GM18498 (cell line): ENCODE results near the gene INSYN2A.

Experiments
- ATAC-seq: cut with Tn5 transposase; IDR thresholded peaks from one replicate; pipeline ENCODE4 v1.9.1; 2021; ENCODE audit warnings: mild to moderate bottlenecking, moderate library complexity; ENCODE audit not compliant: unreplicated experiment

Gene INSYN2A

DNA sequence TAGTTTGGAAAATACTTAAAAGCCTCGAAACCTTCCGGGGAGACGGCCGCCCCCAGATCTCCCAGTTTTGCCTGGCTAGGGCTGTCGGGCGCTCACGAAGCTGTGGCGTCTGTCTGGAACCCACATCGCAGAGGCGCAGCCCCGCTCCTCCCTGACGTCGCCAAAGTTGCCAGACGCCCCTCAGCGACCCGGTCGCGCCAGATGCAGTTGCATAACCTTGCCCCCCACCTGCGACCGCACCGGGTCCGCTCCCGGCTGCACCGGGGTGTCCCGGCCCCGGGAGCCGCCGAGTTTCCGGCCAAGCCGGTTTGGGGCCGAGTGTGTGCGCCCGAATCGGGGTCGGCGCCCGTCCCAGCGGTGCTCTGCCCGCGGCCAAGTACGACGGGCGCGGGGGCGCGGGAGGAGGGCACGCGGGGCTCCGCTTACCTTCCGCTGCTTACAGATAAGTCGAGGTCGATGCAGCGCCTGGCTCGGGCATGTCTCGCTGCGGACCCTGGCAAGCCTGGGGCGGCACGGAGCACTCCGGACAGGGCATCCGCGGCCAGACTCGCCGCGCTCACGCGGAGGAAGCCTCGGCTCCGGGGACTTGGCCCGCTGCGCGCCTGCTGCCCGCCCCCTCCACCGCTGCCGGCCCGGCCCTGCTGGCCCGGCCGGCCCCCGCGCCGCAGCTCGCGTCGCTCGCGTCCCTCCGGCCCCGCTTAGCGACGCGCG, 665 bp downstream of the INSYN2A start:
- no peak for ATAC-seq

DNA sequence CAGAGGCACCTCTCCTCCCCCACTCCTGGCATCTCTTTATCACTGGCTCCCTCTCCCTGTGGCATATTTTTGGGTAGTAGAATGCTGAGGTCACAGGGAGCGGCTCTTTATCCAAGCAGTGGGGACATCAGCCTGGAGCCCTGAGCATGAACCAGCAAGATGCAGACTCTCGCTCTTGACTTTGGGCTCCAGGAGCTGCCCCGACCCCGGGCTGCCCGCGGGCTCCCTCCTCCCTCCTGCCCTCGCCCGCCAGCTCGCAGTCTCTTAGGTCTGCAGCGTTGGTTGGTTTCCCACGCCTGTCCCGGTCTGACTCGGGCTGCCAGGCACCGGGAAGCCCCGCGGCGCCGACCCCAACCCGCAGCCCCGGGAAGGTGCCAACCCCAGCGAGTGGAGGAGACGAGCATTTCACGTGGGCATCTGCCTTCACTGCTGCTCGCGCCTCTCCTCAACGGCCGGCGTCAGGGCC, 1.3 kb downstream of the INSYN2A start:
- ATAC-seq: no peak

DNA sequence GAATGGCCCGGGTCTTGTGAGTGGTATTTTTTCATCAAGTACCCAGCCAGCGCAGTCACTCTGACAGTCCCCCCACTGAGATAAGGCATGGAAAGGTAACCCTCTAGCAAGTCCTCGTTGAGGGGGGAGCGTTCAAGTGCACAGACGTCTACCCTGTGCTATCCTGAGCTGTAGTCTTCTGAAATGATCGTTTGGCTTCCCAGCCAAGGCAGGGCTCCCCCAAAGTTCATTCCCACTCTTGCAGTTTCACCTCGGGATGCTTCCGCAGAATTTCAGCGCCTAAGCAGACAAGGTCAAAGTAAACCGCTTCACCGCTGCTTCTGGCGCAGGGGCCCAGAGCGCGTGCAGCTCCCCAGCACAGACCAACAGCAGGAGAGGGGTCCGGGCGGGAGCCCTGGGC, 1.8 kb downstream of the INSYN2A start:
- ATAC-seq: no peak

DNA sequence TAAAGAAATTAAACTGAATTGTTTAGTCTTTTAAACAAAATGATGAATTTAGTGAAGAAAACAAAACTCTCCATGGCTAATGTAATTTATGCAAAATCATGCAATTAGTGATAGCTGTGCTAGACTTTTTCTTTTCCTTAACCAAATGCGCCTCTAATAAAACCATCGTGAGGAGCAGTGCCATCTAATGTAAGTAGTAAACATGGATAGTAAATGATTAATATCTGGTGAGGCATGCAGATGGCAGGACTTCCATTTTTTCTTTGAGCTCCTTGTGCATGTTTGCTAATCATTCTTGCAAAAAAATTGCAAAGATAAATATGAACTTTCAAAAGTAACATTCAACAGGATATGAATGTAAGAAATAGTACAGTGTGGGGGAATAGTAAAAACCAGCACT, 2.3 kb downstream of the INSYN2A start:
- ATAC-seq: no peak

DNA sequence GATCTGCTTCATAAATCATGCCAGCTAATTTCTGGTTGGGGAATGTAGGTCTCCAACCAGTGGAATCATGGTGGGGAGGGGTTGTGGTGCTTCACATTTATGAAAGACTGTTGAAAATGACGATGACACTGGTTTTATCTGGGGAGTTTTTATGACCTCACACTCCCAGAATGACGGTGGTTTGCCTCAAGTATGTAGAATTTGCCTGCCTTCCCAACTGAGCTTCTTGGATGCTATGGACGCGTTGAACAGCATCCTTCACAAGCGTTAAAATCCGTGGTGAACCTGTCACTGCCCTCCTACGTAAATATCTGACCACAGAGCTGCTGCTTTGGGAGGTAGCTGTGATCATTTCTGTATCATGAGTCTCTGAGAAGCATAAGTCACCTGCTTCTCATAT, 3.3 kb downstream of the INSYN2A start:
- ATAC-seq: no peak

DNA sequence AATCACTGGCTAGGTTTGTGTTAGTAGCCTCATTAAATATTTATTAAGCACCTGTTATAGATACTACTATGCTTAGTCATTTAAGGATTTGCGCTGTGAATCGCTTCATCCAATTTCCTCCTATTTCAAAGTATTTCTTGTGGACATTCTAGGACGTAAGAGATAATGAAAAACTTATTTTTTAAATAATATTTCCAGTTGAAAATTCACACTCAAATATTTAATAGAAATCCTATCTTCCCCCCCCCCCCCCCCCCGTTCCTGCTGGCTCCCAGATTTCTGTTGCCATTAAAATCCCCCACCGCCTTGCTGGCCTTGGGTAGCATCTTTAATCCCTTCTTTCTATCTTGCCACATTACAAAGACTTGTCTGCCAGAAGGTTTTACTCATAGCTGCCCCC, 6.0 kb downstream of the INSYN2A start:
- ATAC-seq: no peak

DNA sequence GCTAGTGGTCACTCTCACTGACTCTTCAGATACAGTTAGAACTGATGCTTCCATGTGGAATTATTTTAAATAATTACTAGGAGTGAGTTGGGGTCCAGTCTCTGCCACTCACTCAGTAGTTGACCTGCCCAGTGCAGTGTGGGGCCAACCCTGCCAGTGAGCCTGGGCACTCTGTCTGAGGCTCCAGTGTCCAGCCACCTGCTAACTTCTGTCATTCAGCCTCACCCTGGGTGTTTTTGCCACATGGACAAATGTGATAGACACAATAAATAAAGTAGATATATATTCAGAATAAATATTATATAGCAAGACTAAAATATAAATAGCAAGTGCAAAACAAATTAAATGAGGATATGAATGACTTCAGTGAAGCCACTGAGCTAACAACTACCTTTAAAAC, 7.2 kb downstream of the INSYN2A start:
- ATAC-seq: no peak

DNA sequence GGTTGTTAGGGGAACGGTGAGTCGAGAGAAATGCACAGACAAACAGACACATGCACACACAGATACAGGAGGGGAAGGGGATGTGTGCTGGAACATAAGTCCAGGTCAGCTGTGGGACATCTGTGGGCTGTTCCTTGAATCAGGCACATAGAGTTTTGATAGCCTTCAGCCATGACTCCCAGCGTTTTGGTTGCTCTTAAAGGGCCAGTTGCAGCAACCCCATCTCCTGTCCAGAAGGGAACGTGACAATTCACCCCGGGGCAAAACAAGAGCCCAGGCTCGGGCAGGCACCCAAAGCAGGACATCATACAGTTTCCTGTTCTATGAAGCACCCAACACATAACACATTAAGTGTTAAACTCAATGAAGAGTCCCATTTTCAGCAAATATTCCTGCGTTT, 9.6 kb downstream of the INSYN2A start:
- ATAC-seq: no peak

DNA sequence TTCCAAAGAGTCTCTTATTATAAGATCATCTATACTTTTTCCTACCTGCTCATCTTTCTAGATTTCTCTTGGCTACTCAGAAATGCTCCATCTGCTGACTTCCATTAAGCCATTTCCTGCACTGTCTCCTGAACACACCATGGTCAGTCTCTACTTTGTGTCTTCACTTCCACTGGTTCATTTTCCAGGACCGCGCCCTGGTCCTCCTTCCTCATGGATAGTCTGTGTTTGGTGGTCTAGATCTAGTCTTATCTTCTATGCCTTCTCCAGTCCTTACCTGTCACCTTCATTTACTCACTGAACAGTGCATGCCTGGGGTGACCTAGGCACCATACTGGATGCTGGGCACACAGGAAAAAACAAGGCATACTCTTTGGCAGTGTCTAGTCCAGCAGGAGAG, 11.8 kb downstream of the INSYN2A start:
- ATAC-seq: no peak

DNA sequence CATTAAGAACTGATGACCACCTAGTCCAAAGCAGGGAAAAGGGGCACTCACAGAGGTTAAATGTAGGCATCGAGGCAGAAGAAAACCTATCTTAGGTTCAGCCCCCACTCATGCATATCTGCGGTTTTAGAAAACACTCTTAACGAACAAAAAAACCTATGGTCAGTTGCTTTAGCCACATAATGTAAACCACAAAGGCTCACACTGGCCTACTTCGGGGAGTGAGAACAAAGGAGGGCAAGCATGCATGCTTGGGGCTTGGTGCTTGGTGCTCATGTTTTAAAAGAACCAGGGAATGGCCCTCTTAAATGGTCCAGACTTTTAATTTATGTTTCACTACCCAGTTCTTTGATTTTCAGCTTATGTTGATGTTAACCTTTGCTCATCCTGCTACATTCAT, 14.2 kb downstream of the INSYN2A start:
- no peak for ATAC-seq

DNA sequence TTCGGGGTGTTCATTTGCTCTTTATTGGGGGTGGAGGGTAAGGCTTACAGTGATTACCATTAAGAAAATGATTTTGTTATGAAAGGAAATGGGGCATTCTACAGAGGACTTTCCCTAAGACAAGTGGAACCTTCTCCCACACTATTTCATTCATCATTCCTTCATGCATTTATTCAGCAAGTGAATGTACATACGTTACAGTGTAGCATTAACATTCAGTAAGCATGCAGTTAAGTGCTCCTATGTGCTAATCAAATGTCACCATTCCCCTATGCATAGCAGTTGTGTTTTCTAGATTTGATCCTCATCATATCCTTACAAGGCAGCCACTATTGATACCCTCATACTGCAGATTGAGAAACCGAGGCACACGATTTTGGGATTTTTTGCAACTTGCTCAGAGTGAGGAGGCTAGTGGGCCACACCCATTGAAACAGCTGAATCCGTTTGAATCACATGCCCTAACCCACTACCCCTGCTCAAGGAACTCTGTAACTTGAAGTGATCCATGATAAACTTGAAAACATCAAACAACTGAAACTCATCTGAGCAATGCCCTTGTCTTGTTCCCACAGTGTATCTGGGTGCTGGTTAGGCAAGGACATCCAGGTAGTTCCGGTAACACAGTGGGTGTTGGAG, 16.7 kb downstream of the INSYN2A start:
- ATAC-seq: no peak

DNA sequence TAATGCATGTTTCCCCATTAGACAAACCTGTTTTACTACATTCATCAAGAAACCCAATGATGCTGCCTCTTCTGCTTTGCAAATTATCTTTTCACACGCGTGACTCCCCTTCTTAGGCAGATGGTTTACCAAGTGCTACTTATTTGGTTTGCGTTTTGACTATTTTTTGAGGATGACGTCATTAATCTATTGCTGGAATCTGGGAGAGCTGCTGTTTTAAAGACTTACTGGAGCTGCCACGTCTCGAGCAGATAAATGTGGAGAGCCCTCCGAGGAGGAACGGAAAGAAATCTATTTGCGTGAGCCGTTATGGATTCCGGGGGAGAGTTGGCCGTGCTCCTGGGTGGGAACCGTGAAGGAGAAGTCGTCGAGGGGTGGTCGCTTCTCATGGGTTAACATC, 19.7 kb downstream of the INSYN2A start:
- ATAC-seq: no peak

DNA sequence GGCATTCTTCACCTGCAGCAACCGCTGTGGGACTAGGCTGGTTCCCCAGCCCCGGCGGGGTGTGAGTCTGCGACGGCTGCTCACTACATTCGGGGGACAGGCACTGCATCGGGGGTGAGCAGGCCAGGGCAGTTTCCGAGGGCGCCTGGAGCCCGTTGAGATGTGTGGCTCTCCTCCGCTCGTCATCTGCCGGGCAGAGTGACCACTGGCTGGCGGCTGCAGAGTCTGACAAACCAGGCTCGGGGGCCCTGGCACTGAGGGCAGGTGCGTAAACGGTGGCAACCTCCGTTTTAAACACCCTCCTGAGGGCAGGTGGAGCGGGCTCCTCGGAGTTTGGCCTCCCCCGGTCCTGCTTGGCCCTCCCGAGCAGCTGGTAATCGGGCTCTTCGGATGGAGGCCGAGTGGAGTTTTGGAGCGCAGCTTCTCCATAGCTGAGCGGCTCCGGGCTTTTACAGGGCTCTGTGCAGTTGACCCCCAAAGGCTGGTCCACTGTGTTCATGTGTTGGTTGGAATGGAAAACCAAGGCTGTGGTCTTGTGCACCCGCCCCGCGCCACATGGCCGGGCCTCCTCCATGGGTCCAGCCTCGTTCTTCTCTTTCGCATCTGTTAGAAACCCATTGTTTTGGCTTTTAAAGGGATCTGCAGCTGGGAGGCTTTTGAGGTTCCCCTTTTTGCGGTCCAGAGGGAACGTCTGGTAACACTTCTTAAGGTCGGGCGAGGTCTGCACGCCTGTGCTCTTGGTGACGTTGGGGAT, 20.9 kb downstream of the INSYN2A start:
- no peak for ATAC-seq

DNA sequence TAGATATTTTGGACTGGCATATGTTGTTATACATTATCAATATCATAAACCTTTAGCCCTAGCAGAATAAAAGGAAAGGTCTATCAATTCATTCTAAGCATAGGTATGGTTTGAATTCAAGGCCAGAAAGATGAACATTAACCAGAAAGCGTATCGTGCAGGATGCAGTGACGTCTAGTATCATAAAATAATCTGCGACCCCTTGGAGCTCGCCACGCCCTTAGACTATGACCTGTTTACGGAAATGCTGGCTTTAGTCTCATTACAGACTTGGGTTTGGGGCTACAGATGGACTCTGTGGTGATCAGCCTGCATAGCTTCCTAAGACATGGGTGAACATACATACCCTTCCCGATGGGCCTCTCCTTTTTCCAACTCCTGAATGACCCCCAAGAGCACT, 21.5 kb downstream of the INSYN2A start:
- no peak for ATAC-seq

DNA sequence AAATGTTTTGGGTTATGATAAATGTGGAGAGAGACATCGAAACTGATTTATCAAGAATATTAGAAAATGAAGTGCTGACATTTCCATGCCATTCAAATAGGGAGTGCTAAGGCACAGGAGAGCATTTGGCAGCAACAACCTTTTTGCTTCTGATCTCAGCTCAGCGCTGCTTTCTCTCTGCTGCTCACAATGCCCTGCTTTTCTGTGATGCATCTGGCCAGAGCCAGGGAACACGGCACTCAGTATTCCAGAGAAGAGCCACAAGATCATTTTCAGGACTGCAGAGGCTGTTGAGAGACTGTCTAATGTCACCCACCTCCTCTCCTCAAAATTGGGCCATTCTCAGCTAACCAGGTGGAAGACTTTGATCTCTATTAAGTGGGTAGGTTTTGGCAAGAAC, 28.1 kb downstream of the INSYN2A start:
- no peak for ATAC-seq

DNA sequence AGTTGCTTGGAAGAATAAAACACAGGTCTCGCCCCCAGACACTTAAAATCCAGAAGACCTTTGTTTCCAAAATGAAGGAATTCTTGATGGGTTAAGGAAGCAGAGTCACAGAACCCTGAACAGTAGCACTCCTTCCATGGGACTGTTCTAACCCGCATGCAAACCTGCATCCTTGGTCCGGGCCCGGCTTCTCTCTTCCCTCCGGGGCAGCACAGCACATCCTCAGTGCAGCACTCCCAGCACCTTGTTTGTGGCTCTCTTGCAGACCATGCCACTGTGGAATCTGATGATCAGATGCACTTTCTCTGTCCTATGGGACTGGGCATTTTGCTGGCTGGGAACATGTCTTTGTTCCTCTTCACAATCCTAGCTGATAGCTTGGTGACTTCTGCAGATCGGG, 33.5 kb downstream of the INSYN2A start:
- no peak for ATAC-seq

DNA sequence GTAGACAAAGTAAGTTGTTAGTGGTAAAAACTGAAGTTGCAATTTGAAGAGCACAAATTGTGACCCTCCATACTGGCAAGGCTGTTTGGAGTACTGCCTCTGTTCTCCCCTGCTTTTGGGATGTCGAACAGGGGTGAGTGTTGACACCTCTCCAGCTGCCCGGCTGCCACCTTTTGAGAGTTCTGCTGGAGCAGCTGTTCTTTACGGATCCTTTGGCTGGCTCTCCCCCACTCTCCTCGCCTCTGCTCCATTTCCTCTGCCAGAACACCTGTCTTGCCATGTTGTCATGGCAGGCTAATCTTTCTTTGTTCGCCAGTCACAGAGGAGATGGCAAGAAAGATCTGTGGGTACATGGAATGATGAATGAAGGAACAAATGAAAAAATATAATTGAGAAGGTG, 34.9 kb downstream of the INSYN2A start:
- no peak for ATAC-seq

DNA sequence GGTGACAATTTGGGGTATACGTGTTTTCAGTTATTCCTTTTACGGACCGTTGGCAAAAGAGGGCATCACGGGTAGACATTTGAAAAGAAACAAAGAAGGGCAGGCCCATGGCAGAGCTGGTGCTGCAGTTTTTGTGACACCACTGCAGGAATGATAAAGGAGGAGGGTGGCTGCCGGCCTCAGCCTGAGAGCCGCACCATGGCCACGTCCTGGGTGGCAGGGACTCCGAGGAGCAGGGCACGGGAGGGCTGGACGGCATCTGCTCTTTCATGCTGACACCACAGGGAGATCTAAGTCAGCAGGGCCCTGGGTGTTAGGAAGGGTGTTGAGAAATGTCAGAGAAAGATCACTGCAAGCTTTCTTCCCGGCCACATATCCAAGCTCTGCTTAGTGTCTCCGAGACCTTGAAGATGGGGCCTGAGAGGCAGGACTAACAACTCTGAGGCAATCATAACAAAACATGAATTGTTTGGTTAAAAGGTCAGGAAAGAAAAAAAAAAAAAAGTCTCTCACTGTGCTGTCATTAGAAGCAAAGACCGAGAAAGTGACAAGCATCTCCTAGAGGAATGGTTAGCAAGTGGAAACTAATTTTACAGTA, 36.6 kb downstream of the INSYN2A start:
- no peak for ATAC-seq

DNA sequence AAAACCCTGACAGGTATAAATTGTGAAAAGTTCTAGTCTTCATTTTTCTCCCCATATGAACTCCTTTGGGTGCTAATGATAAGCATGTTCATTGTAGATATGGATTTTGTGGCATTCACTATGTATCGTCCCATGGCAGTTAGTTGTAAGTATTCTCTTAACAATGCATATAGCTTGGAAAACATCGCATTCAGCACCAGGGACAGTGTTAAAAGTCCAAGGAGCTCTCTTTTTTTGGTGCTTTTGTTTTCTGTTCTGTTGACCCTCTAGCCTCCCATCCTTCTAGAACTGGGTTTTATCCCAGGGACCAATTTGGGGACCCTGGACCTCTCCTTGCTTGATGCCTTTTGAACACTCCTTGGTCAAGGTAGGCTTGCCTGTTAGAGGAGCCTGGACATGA, 37.7 kb downstream of the INSYN2A start:
- no peak for ATAC-seq

DNA sequence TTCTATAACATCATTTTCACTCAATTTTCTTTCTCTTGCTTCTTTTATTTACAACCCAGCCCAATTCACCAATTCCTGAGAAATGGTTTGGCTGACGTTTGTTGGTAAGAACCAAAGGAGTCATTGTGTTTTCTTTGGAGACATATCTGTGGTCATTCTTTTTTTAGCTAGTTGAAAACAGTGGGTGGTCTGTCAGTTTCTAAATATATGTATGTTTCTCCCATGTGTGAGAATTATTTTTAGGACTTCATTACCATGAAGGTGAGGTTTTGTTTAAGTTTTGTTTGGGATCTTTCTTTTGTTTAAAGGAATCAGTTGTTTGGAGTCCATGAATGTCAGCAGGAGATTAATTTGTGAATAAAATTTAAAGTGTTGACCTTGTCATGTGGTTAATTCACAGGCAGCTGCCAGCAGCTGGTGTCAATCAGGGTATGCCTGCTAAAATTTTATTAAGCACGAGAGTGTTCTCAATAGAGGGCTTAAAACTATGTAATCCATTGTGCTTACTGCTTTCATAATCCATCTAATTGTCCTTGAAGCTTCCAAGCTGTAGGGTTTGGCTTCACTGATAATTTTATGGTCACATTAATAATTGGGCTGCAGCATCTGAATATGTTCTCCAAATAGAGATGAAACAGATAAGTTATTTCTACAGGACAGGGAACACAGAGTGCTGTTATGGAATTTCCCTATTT, 38.7 kb downstream of the INSYN2A start:
- no peak for ATAC-seq

DNA sequence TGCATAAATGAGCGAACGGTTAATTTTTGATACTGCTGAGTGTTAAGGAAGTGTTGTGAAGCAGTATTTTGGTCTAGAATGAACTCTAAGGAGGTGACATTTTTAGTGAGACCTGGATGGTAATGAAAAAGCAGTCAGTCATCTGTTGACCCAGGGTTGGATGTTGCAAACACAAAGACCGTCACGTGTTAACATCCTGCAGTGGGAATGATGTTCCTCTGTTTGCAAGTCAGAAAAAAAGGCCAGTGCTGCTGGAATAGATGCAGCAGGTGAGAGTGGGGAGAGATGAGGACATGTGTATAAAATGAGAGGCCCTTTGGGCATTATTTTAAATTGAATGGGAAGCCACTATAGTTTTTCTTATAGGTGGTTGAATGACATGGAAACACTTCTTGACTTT, 39.3 kb downstream of the INSYN2A start:
- ATAC-seq: no peak
